ENCODE results near the gene ADPRH.

Gene ADPRH

GRCh38 chr3:119597548-119598288, 18.4 kb downstream of the ADPRH start, which contains the start of gene PLA1A:
Gene PLA1A, plus strand, starts transcription at chr3:119597885. Its CDS starts 29 bp downstream, at chr3:119597914.
- DNase-seq (ENCODE audit: low read depth): no peak

DNA sequence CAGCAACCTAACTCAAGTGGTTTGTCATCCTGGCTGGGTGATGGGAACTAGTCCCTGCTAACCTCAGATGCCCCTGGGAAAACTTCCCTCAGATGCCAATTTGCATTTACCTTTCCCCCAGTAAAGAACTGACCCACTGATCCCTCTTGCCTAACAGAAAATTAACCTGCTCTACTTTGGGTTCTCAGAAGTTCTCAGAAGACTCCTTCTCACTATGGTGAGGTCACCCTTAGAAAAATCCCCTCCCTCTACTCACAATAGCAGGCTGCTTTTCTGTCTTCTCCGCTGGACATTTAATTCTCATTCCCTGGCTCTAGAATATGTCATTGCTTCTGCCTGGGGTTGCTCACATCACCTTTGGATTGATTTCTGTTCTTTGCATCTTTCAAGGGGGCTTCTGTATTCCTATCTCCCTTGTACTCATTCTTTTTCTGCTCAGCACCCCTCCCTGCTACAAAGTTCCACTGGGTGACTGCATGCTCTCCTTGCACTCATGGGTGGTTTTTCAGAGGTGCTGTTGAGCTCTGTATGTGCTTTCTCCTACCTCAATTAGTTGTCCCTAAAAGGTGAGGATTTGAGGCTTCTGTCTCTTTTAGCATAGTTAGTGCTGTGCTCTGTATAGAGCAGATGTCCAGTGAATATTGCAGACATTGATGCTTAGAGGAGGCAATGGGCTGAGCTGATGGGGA, 19.3 kb downstream of the ADPRH start:
- DNase-seq (ENCODE audit: low read depth): no peak

DNA sequence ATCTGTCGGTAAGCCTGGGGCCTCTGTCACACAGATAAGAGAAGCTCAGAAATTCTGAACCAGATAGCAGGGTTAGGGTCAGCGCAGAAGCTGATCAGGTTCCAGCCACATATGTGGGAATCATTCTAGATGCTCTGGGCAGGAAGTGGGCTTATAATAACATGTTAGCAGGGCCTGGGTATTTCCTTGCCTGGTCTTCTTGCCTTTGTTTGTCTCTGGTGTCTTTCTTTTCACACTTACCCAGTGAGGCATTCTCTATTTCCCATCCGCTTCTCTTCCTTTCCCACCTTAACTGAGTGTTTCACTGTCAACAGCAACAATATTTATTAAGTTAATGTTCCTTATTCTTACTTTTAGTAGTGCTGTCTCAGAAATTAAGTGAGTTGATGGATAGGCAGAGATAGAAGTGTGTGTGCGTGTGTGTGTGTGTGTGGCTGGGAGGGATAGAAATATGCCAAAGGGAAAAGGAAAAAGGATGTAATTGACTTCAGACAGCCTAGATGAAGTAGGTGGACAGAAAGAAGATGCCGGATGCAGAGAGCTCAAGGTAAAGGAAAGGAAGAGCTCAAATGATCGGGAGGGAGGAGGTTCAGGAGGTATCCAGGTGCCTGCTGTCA, 20.4 kb downstream of the ADPRH start:
- no peak for DNase-seq (ENCODE audit: low read depth)

DNA sequence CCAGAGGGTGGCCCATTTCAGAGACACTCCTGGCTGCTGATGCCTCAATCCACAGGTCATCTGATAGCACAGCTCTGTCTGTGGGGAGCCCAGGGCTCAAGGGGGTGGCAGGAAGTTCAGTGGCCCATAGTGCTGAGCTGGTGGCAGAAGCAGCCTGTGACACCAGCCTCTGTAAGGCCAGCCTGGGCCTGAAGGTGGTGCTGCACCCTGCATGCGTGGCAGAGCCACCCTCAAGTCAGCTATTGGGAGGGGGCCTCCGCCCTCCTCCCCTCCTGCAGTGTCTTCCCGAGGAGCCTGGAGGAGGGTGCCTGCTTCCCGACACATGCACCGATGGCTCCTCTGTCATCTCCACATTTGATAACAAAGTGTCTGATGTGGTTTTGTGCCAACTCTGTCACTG, 21.4 kb downstream of the ADPRH start:
- DNase-seq (ENCODE audit: low read depth): no peak

DNA sequence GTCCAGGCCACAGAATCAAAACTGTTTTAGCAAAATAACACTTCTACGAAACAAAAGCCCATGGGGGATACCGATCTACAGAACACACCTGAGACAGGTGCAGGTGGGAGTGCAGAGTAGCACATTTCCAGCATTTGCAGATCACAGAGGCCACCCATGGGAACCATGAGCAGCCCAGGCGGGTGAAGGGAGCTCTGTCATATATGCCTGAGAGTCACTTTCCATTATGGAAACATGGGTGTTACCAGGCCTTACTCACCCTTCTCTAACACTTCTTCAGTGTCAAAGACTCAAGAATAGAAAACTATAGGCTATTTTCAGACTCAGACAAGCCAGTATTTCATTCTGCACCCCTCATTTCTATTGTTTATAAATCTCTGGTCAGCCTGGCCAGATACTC, 21.9 kb downstream of the ADPRH start:
- DNase-seq (ENCODE audit: low read depth): no peak

DNA sequence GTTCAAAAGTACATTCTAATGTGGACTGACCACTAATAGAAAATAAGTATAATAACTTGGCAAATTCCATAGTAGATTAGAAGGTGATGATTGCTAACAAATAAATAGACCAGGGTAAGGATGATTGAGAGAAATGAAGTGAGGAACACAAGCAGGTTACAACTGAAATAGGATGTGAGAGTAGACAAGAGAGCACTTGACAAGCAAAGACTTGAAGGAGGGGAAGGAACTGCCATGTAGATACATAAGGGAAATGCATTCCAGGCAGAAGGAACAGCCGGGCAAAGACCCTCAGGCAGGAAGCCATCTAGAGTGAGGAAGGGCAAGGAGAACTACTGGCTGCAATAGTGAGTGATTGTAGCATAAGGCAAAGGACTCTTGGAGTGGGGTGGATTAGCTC, 23.4 kb downstream of the ADPRH start:
- DNase-seq (ENCODE audit: low read depth): no peak

DNA sequence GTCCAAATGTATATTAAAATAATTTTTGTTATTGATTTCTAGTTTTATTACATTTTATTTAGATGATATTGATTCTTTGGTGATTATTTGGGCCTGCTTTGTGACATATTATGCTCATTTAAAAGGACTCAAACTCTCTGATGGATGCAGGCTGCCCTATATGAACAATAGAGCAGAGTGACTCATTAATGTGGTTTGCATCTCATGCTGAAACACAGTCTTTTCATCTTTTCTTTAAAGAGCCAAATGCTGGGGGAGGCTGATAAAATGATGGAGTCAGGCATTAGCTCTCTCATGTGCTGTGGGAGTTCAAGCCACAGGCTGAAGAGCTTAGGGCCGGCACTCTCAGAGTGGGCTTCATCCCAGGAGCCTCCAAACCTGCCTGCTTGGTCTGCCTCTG, 25.6 kb downstream of the ADPRH start:
- DNase-seq (ENCODE audit: low read depth): no peak

GRCh38 chr3:119608405-119609000, 29.2 kb downstream of the ADPRH start:
- no peak for DNase-seq (ENCODE audit: low read depth)

DNA sequence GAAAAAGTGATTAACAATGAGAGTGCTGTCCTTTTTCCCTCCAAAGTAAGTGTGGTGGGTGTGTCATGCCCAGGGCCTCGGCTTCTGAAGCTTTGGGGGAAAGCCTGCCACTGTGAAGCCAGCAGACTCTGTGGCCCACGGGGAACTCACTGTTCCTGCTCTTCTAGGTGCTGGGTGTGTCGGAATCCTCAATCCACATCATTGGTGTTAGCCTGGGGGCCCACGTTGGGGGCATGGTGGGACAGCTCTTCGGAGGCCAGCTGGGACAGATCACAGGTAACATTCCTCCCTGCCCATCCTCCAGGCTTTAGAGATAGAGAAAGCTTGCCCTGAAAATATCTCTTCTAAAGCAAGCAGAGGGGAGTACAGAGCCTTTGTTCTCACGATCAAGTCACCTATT, 30.0 kb downstream of the ADPRH start:
- no peak for DNase-seq (ENCODE audit: low read depth)

- DNase-seq (ENCODE audit: low read depth): no peak
Measured at GRCh38 chr3:119611664-119612063, 32.4 kb downstream of the ADPRH start.

DNA sequence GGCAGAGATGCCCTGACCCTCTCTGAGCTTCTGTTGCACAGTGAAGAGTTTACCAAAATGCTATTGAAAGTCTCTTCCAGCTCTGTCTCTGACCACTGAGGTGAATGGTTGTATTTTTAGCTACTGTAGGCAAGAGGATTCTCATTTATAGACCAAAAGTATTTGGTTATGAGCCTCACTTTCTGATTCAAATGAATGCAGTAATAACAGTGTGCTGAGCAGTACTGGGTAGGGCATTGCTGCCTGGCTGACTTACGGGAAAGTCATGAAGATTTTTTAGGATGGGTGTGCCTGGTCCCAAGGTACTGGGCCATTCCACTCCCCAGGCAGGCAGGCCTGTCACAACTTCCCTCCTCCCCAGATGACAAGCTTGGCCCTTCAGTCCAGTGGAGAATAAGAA, 33.9 kb downstream of the ADPRH start:
- DNase-seq (ENCODE audit: low read depth): no peak

DNA sequence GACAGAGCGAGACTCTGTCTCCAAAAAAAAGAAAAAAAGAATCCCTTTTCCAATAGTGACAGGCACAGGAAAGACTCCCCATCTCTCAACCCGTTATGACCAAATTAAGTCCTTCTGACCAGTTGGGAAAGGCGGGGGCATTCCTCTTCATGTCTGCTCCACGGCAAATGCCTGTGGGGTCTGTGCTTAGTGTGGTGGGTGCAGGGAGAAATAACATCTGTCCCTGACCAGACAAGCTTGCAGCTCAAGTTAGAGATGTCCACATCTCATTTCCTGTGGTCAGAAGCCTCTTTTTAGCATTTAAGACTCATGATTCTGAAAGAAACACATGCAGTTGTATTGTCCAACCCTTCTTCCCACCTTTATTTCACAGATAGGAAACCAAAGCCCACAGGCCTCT, 34.6 kb downstream of the ADPRH start:
- DNase-seq (ENCODE audit: low read depth): no peak

DNA sequence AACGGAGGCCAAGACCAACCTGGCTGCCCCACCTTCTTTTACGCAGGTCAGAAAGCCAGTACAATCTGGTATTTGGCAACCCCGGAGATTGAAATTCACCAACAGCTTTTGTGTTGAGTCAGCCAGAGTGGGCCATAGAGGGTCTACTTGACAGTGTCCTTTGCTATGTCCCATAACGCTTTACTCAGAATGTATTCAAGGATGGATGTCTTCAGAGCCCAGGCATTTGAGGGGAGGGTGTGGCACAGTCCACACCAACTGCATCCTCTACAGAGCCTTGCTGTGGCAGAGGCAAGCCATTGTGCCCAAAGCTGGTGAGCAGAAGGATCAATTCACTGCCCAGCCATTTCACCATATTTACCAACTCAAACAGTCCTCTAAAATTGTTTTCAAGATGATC, 36.8 kb downstream of the ADPRH start:
- DNase-seq (ENCODE audit: low read depth): no peak

DNA sequence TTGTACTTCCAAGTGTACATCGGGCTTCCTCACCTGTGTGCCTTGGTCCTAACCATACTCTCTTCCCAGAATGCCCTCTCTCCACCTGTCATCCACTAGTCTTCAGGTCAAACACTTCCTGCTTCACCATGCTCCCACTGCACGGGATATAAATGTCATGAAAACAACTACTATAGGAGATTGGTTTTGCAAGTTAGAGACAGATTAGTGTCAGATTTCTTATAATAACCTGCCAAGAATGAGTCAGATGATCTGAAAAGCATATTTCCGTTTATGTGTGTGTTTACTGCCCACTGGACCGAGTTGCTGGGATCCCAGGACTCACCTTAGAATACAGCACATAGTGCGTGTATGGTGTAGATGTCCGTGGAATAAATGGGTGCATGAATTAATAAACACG, 39.8 kb downstream of the ADPRH start:
- no peak for DNase-seq (ENCODE audit: low read depth)

DNA sequence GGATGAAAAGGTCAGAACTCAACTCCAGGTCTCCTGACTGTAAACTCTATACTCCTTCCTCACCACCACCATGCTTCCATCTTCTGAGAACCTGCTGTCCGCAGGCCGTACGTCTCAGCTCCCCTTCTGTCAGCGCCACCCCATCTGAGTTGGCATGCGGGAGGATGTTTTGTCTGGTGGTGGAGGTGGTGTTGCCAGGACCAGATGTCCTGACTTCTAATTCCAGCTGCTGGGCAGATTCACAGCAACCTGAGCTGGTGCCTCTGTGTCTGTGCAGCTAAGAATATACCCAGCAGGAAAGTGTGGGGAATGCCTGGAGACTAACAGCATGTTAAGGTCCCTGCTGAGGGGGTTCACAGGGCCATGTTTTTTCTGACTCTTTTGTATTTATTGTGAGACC, 41.6 kb downstream of the ADPRH start:
- DNase-seq (ENCODE audit: low read depth): no peak

DNA sequence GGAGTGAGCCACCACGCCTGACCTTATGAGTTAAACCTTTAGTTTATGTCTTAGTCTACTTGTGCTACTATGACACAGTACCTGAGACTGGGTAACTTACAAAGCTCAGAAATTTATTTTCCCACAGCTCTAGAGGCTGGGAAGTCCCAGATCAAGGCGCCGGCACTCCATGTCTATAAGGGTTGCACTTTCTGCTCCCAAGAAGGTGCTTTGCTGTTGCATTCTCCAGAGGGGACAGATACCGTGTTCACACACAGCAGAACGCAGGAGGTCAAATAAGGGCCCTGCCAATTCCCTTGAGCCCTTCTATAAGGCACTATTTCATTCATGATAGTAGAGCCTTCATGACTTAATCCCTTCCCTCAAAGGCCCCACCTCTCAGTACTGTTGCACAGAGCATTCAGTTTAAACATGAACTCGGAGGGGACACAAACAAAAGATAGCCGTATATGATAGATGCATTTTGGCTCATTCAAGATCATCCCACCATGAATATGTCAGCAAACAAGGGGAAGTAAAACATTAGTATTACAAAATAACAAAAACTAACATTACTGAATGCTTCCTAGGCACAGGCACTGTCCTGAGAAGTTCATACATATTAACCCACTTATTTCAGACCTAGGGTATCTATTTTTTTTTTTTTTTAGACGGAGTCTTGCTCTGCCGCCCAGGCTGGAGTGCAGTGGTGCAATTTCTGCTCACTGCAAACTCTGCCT, 44.9 kb downstream of the ADPRH start:
- DNase-seq (ENCODE audit: low read depth): no peak

DNA sequence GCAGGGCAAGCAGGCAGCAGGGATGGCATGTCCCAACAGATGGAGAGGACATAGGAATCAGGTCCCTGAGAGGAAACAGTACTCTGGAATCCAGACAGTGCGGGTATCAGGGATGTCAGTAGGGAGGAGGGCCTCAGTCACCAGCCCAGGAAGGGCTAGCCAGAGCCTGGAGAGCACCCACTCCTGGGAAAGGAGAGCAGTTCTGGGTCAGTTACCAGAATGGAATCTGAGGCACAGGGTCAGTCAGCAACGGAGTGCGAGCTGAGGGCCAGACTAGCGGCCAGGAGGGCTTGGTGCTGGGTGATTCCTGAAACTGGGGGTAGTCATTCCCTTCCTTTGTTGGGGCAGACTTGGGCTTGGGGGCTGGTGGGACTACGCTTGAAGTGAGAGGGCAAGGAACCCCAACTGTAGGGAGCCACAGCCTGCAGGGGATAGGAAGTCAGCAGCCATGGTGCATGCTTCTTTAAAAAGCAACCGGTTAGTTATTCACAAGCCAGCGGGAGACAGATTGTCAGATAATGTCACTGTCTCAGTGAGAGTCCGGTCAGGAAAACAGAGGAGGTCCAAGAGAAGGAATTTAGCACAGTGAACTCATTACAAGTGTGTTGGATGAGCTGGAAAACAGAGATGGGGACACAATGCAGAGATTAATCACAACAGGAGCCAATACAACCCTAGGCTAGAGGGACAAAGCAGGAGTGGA, 46.3 kb downstream of the ADPRH start:
- DNase-seq (ENCODE audit: low read depth): no peak

GRCh38 chr3:119626196-119626595, 46.9 kb downstream of the ADPRH start:
- DNase-seq (ENCODE audit: low read depth): no peak

GRCh38 chr3:119627461-119627860, 48.2 kb downstream of the ADPRH start:
- no peak for DNase-seq (ENCODE audit: low read depth)

- DNase-seq (ENCODE audit: low read depth): no peak
Measured at GRCh38 chr3:119628390-119628789, 49.1 kb downstream of the ADPRH start.

- peak; percentile 48 for DNase-seq (ENCODE audit: low read depth)
Measured at GRCh38 chr3:119628816-119629445, 49.6 kb downstream of the ADPRH start.
